ENCODE measurements around the gene SIX3.

SIX3 gene

DNA sequence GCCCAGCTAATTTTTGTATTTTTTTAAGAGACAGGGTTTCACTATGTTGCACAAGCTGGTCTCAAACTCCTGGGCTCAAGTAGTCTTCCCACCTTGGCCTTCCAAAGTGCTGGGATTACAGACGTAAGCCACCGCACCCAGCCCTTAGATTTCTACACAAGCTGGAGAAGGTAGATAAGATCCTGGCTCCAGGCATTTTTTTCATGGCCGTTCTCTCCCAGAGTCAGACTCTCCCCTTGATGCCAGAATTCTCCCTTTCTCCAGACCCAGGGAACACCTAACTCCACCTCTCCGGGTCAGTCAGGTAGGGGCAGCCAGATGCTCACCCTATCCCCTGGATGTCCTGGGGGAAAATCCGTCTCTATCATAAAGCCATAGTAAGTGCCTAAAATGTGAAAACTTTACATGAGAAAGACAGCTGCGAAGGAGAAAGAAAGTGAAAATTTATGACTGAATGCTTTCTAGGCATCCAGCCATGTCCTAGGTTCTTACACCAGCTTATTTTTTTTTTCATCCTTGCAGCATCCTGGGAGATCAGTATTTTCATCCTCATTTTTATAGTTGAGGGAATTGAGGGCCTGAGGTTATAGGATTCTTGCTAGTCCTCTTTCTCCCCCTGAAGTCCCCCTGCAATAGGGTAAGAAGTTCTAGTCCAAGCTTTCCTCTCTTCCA lies 16.3 kb downstream of the SIX3 start:
- no peak for DNase-seq (ENCODE audit: low read depth)

DNA sequence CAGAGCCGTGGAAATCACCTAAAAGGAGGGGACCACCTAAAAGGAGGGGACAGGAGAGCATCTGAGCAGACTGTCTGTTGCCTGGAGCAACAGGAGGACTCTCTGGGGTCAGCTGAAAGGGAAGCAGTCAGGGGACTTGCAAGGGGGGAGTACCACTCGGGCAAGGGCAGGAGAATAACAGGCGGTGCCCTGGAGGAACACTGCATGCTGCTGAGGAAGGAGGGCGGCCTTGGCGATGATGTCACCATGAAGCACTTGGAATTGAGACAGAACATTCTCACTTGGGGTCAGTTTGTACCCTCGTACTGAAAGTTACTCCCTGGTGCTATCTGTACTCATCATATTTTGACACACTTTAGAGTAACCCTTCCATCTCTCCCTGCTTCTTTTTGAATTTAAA lies 18.4 kb downstream of the SIX3 start:
- DNase-seq (ENCODE audit: low read depth): no peak

DNA sequence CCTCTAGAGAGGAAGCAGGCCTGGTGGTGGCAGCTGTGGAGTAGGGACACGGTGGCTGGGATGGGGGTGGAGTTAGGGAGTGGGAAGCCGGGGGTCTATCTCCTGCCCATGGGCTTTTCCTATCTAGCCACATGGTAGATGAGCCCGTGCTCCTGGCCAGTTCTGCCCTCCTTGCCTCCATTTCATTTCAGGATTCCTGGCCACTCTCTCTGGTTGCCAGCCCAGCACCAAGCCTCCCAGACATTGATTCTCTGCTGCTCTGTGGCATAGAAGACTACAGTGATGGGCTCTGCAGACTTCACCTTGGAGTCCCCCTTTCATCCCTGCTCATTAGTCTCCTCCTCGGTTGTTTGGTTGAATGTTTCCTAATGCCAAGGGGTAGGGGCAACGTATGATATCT lies 19.4 kb downstream of the SIX3 start:
- no peak for DNase-seq (ENCODE audit: low read depth)

DNA sequence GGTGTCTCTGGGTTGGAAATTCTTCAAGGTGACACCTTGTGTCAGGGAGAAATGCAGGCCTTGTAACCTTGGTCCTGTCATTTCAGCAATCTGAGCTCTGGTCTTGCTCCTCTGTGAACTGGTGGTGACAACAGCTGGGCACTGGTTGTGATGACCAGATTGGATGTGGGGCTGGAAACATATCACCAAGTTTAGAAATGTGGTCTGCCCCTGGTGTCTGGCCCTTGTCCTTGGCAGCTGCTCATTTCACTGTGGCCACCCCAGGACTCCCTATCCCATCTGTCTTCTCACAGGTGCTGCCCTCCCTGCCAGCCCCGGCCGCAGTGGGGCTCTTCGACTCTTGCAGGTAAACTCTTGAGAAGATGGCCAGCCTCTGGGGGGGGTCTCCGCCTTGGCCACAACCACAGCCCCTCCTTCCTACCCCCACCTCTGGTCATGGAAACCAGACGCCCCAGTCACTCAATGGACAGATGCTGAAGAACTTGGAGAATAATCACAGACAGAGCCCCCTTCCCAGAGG lies 20.7 kb downstream of the SIX3 start:
- DNase-seq (ENCODE audit: low read depth): no peak

DNA sequence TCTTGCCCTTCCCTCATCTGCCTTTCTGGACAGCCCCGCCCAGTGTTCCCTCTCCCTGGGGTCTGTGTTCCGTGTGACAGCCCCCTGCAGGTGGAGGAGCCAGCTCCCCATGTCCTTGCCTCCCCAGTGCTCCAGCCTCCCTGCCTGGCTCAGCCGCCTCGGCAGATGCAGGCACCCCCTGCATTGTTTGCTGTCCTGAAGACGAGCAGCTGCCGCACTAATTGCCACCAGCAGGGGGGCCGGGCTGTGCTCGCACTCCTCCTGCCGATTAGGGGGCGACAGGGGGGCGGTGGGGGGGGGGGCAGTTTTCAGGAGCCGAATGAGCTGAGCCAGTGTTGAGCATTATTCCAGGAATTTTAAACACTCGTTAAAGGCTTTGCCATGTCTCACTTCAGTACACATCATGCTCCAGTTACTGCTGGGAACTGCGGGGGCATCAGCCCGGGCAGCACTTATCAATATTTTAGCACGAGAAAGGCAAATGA lies 23.3 kb downstream of the SIX3 start:
- DNase-seq (ENCODE audit: low read depth): no peak

DNA sequence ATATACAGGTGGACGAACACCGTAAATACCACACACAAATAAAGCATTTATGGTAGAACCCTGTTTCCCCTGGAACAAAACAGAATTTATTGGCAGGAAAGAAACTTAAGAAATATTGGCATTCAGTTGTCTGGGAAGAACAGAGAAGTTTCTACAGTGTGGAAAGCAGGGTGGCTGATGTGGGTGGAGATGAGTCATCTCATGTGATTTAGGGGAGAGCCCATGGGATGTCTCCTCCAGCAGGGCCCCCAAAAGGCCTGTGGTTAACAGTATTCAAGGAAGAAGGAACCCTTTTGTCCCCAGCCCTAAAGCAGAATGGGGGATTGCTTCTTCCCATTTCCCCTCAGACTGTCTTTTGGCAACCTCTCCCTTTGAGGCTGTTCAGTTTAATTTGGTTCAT lies 24.2 kb downstream of the SIX3 start:
- DNase-seq (ENCODE audit: low read depth): no peak

DNA sequence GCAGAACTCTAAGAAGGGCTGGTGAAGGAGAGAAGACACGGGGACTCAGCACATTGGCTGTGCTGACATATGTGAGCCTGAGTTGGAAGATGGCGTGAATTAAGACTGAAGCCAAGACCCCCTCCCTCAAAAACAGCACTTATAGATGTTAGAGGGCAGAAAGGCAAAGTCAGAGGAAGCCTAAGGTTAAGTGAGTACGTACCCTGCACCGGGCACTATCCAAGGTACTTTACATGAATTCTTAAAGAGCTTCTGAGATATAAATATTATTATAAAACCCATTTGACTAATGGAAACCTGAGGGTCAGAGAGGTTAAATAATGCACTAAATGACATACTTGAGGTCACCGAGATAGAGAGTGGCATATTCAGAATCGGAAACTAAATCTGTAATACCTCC lies 25.6 kb downstream of the SIX3 start:
- no peak for DNase-seq (ENCODE audit: low read depth)

DNA sequence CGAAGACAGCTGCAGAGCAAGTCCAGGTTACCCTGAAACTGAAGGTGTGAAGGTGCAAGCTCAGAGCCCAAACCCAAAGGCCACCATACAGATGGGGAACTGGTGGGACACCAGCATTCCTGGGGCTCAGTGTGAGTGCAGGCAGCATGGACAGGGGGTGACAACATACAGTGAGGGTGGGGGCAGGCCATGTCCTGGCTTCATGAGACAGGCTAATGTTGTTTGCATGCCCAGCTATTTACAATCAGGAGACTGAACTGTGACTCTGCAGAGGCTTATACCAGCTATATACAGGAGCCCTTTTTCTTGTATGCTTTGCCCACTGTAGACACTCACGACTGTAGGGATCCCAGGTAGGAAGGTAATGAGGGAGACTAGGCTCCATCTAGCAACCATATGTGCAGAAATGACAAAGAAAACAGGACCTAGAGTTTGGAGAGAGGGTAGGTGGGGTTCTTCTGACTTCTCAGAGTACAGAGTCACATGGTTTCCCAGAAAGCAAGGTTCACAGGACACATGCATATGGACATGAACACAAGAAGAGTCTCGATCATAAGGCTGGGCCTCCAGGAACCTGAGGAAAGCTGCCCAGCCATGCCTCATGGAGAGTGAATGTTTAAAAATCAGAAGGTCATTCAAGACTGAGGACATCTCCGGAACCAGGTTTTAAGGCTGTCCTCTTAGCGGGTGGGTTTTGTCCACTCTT lies 26.4 kb downstream of the SIX3 start:
- no peak for DNase-seq (ENCODE audit: low read depth)

DNA sequence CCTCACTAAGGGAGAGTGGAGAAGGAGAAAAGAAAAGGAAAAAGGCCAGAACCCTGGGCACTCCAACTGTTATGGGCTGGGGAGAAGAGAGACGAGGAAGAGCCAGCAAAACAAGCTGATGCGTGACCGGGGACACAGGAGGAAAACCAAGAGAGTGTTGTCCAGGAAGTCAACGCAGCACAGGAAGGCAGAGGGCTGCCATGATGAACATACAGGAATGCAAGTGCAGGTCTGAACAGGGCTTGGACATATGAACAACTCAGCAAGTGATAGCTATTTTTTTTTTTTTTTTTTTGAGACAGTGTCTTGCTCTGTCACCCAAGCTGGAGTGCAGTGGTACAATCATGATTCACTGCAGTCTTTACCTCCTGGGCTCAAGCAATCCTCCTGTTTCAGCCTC lies 28.4 kb downstream of the SIX3 start:
- DNase-seq (ENCODE audit: low read depth): no peak

DNA sequence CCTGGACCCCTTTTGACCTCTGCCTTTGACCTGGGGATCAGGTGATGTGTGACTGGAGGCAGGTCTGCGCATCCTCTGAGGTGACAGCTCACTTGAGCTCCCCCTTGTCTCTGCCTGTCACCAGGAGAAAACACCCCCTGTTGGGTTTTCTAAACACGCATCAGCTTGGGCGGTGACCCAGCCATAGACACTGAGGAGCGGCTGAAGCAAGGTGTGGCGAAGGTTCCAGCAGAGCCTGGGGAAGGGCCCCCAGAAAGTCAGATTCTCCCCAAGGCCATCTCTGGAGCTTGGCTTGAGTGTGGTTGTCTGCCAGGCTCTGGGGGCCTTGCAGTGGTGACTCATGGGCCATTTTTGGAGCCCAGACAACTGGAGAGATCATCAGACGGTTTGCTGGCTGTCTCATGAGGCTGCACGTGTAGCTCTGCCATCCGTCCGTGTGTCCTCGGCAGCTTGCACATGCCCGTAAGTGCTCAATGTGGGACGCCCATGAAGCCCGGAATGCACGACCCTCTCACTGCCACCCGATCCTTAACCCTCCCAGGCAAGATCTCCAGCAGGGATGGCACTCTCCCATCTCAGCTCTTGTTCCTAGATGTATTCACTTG lies 29.4 kb downstream of the SIX3 start:
- DNase-seq (ENCODE audit: low read depth): peak; percentile 23

DNA sequence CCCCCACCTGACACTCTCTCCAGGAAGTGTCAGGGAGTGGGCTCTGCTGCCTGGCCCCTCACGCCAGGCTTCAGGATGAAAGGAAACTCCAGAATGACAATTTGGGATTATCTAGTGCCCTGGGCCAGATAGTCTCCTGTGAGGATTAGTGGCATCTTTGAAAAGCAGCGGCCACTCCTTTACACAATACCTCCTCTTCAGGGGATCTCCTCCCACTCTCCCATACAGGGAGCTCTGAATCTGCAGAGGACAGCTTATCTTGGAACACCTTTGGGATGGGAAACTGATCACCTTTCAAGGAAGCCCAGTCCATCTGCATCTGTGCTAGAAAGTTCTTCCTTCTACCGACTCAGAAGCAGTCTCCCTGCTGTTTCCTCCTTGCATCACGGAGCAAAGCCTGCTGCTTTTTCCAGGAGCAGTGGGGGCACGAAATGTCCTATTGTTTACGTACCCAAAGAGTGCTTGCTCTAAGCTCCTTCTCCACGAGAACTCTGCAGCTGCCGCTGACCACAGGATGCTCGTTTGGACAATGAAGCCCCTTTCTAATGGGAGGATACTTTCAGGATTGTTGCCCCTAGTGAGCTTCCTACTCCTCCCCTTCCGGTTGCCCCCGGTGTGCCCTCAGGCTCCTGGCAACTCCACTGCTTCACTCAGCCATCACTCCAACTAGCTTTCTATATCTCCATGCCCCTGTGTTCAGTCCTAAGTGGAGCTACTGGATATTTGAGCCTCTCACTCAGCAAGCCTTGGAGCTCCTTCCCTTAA lies 31.5 kb downstream of the SIX3 start:
- no peak for DNase-seq (ENCODE audit: low read depth)

DNA sequence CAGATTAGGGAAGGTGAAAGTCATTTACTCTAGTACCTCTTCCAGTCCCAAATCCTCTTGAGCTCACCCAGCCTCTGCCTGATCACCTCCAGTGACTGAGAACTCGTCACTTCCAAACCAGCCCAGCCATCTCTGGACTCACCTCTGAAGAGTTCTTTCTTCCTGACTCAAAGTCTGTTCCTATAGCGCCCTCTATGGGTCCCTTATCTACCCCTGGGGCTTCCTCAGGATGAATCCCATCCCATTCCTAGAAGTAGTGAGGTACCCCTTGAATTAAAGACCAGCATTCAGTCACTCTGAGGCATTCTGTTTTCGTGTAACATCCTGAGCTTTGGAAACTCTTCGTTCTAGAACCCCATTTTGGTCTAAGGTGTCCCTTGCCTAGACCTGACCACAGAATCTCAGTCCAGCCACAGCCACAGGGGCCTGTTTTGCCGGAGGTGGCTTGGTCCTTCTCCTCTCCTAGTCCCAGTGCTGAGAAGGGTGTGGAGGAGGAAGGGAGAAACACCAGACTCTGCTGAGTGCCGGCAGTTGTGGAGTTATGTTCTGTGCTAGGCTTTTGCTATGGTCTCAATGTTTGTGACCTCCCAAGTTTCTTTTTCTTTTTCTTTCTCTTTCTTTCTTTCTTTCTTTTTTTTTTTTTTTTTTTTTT lies 32.7 kb downstream of the SIX3 start:
- DNase-seq (ENCODE audit: low read depth): no peak

DNA sequence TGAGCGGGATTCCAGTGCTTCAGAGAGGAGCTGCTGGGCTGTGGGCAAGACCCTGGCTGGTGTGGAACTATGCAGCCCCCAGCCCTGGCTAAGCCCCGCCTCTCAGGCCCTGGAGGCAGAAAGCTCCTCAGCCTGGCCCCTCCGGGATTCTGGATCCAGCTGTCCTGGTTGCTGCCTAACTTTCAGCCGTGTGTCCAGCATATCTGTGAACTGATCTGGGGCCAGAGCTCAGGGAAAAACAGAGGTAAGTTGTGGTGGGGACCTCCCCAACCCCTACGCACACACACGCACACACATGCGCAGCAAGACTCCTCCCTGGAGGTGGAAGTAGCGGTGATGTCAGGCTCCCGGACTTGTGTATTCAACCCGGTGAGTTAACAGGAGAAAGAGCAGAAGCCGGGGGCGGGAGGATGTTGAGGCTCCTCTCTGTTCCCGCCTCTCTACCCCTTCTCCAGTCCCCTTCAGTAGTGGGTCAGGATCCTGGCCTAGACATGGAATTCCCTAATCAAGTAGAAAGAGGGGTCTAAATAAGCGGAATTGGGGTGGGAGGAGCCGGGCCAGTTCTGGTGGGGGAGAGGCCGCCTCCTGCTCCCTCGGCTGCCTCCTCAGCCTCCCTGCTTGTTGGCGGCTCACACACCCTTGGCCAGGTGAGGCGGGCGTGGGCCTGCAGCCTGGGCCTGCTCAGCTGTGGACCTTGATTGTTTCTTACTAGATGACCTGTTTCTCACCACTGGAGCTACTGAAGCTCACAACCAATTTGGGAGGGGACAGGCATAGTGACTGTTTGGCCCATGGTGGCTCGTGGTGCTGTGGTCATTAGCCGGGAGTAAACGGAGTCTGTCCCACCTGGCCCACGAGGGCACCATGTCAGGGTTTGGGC lies 34.3 kb downstream of the SIX3 start:
- no peak for DNase-seq (ENCODE audit: low read depth)

DNA sequence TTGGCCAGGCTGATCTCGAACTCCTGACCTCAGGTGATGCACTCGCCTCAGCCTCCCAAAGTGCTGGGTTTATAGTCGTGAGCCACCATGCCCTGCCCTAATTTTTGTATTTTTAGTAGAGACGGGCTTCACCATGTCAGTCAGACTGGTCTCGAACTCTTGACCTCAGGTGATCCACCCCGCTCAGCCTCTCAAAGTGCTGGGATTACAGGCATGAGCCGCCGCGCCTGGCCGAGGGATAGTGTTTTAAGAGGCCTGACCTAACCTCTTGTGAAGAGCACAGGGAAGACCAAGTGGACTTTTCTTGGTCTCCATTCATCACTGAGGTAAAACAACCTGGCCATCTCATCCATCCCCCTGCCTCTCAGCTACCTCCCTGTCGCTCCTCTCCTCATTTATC lies 38.1 kb downstream of the SIX3 start:
- no peak for DNase-seq (ENCODE audit: low read depth)

DNA sequence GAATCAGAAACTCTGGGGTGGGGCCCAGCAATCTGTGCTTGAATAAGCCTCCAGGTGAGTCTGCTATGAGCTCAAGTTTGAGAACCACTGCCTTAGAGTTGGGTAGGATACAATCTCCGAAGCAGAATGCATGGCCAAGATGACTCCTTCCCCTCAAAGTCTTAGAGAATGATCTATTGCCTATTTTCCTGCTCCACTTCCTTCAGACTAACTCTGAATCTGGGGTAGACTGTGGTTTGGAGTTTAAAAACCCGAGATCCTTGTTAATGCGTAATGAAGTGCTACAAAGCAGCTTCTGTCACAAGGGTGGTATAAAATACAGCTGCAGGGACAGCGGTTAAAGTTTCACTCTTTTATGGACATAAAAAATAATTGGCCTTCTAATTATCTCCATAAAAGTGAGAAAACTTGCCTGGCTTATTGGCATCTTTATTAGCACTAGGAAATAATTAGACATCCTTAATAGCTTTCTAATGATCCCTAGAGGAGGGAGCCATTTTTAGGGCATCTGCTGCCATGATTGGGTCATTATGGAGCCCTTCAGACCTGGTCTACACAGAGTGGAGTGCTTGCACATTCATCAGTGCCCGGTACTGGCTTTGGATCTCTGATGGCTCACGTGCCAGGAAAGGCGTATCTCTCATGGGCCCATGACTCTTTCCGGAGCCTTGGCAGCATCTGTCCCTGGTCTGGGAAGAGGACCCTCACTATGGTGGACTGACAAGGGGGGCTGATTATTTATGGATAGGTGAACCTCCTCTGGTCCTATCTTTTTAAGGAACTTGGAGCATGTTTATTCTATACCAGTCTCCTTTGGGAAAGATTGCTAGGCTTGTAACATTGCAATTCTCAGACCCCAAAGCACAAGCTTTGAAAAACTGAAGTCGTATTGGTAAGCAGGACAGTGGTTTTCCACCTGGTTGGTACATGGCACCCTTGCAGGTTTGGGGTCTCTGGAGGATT lies 39.5 kb downstream of the SIX3 start:
- no peak for DNase-seq (ENCODE audit: low read depth)

DNA sequence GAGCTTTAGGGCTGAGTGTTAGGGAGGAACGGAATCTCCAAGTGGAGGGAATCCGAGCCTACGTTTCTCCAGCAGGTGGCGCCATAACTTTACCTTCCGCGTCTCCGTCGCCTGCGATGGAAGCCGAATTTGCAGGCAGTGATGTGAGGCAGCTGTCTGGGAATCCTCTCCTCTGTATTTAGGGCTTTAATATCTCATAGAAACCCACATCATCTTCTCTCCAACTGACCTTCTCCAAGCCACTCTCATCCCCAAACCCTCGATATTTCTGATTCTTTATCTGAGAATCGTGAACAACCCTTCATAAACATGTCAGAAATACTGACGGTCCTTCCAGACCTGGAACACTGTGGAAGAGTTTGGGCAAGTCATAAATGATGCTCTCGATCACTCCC lies 40.2 kb downstream of the SIX3 start:
- peak; percentile 11 for DNase-seq (ENCODE audit: low read depth)

DNA sequence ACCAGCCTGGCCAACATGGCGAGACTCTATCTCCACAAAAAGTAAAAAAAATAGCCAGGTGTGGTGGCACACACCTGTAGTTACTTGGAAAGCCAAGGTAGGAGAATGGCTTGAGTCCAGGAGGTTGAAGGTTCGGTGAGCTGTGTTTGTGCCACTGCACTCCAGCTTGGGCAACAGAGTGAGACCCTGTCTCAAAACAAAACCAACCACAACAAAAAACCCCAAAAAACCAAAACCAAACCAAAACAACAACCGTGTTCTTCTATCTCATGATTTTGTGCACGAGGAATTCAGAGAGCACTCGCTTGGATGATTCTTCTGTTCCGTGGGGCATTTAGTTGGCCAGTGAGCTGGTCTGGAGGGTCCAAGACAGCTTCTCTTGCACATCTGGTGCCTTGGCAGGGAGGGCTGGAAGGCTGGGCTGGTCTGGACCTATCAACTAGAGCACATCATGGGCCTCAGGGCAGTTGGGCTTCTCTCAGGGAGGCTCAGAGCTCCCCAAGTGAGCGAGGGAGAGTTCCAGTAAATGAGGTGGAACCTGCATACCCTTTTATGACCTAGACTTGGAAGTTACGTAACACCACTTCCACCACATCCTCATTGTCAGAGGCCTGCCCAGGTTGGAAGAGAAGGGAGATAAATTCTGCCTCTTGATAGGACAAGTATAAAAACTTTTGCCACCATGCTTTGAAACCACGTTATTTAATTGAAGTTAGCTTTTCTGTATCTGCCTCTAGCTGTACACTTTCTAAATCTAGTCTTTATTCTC lies 42.5 kb downstream of the SIX3 start:
- no peak for DNase-seq (ENCODE audit: low read depth)

DNA sequence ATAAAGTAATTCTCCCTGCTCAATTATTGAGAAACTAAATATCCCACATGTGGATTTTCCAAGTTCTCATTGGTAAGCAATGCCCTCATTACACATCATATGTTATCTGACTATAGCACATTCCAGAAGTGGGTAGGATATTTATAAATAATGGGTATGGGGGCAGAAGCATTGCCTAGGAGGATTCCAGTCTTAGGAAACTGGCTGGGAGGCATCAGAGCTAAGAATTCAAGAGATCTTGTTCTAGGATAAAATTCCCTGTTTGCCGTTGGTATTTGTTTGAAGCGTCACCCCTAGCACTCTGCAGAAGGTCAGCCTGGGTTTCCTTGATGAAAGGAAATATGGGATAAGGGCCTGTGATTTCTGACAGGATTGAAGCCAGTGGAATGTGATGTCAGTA lies 47.7 kb downstream of the SIX3 start:
- DNase-seq (ENCODE audit: low read depth): no peak

DNA sequence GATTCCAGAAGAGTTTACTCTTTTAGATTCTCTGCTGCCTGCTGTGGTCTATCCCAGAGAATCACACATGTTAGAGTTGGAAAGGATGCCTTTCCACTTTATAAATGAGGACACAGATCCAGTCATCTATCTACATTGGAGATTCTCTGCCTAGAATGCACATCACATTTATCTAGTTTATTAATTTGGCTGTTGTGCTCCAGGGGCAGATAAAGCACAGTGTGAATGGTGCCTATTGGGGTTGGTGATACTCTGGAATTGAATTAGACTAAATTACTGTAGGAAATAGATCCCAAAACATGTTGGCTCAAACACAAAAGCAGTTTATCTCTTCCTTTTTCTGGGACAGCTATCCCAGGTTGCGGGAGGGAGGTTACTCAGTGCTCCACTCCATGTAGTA lies 52.9 kb downstream of the SIX3 start:
- DNase-seq (ENCODE audit: low read depth): no peak

All from GM04503 (cell line).